HG03521 (cell line): ENCODE data around the gene POLK.

Experiments
- ATAC-seq: cut with Tn5 transposase; IDR thresholded peaks from one replicate; pipeline ENCODE4 v1.9.1; 2021; ENCODE audit warnings: mild to moderate bottlenecking, moderate library complexity; ENCODE audit not compliant: unreplicated experiment

Gene POLK

DNA sequence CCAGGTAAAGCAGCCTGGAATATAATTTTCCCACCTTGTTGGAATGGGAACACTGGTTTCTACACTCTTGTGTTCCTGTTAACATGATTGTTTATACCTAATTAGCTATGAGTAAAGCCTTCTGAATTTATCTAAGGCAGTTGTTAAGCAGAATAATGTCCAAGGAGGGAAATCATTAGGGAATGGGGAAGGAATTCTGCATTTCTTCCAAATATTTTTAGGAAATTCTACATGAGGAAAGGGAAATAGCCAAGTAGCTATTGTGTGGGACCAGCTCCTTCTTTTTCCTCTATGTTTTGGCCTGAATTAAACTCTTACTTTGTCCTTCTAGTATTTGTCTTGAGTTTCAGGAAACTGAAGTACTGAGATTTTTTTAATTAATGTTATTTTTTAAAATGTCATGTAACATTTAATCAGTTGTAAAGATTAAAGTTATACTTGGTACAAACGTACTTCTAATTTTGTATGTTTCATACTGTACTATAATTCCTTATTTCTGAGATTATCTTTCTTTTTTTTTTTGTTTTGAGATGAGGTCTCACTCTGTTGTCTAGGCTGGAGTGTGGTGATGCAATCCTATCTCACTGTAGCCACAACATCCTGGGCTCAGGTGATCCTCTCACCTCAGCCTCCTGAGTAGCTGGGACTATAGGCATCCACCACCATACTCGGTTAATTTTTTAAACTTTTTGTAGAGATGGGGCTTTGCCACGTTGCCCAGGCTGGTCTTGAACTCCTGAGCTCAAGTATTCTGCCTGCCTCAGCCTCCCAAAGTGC, 128.0 kb downstream of the POLK start:
- no peak for ATAC-seq

DNA sequence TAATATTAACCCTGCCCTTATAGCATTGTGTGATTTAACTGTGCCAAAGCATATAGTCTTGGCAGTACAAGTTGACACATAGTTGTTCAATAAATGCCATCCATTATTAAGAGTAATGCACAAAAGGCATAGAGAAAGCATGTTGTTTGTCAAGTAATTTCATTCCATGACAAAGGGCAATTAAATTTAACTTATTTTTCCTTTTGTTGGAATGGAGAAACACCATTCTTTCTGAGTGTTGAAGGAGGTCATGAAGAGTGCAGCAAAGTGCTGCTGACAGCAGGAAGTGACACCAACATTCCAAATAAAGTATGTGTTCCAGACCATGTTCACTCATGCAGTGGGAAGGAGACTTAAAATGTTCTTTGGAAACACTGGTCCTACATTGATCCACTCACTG, 128.7 kb downstream of the POLK start:
- ATAC-seq, result no peak

DNA sequence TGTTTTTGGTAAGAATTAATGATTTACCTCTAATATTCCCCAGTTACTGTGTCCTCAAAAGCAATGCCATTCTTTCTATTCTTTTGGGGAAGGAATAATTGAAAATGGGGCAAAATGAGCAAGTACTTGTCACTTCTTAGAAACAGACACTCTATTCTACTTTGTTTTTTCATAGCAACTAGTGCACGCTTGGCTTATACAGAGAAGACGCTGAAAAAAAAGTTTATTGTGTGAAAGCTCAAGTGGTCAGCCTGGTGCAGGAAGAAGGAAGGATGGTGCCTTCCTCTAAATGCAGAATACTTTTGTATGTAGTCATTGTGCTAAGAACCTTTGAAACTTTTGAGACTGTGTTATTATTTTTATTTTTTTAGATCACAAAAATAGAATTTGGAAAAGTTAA, 129.1 kb downstream of the POLK start:
- ATAC-seq, result no peak

DNA sequence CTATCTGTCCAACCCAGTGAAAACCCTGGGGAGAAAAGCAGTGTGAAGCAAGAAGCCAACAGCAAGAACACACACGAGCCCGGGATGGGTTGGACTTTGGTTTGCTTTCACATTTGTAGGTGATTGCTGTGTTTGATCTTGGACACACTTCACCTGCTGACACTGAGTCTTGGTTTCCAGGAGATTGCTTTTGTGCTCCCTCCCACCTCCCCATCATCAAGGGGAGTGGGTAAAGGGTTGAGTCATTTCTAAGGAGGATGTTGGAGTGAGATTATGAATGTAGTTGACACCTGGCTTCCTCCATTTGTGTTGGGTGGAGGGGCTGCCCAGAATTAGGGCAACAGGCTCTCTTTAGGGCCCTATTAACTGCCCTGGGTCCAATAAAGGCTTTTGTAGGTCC, 137.0 kb downstream of the POLK start:
- ATAC-seq, result no peak
